Activated B cell treated with CpG ODN at 0.5 μM for 24 hours (primary cell): ENCODE results near the gene CBR4. TPM values are rescaled to one million over a fixed set of nuclear protein-coding genes. Genes with fewer than 3 reads are reported as not detected.

Source experiments
- ATAC-seq: fragments of 200-7000 bp; cut with Tn5 transposase; one replicate; pipeline ENCODE4 v1.10.0; 2021; ENCODE audit warnings: low read depth, mild to moderate bottlenecking, moderate library complexity
- CTCF ChIA-PET: fragments of 350-600 bp; sonication (Branson Sonifier 250); formaldehyde crosslinking; loops from one replicate; lab custom pipeline; 2021; ENCODE audit warnings: antibody characterized with exemption; lab: Charles Lee
- POLR2A ChIA-PET: fragments of 350-600 bp; sonication (Branson Sonifier 250); formaldehyde crosslinking; loops from one replicate; lab custom pipeline; 2021; ENCODE audit warnings: antibody characterized with exemption; lab: Charles Lee
- DNase-seq: peaks from one replicate; pipeline ENCODE4 v3.0.0; 2022
- H3K27ac Mint-ChIP-seq: one replicate; pipeline ENCODE4 v1.8.0; 2020; ENCODE audit warnings: mixed read lengths
- H3K27me3 Mint-ChIP-seq: one replicate; pipeline ENCODE4 v1.8.0; 2021; ENCODE audit warnings: mixed read lengths
- H3K36me3 Mint-ChIP-seq: one replicate; pipeline ENCODE4 v1.8.0; 2021; ENCODE audit warnings: low read depth, mixed read lengths
- H3K4me1 Mint-ChIP-seq: one replicate; pipeline ENCODE4 v1.8.0; 2021; ENCODE audit warnings: mixed read lengths
- H3K4me3 Mint-ChIP-seq: one replicate; pipeline ENCODE4 v1.8.0; 2020; ENCODE audit warnings: mild to moderate bottlenecking, mixed read lengths
- H3K9me3 Mint-ChIP-seq: one replicate; pipeline ENCODE4 v1.8.0; 2020; ENCODE audit warnings: mixed read lengths
- CTCF ChIP-seq: fragments of 200-600 bp; IDR thresholded peaks from one replicate; pipeline ENCODE4 v1.8.0; 2022; ENCODE audit warnings: antibody characterized with exemption, mild to moderate bottlenecking
- intact Hi-C: fragments of 100-400 bp; cut with micrococcal nuclease; formaldehyde crosslinking; loops from one replicate; pipeline ENCODE4 v1.15.1; 2024
- total RNA-seq: library from RNA; stranded (reverse); gene quantifications from 2 replicates; pipeline ENCODE4 v1.2.3, GENCODE V29; 2022

The CBR4 gene
- total RNA-seq, 1 donor from 2014 or later, result 25.7 TPM

GRCh38 chr4:169015186-169015623, 5.2 kb upstream of the CBR4 start:
- no peaks in the 10 kb centered on the region for H3K27me3 Mint-ChIP-seq
- H3K4me3 Mint-ChIP-seq, result no peak overlapping the region
- no peak overlapping the region for H3K27ac Mint-ChIP-seq
- TF ChIP-seq CTCF, result no peak
- H3K9me3 Mint-ChIP-seq, result no peaks in the 10 kb centered on the region
- ChIA-PET CTCF (no interaction called here), POLR2A (no interaction called here)
- intact Hi-C loops, result no loop called here
- ATAC-seq, result no peak
- peaks cover 5% of the 10 kb centered on the region for H3K36me3 Mint-ChIP-seq
- no peak for DNase-seq
- peaks cover 8% of the 10 kb centered on the region for H3K4me1 Mint-ChIP-seq

- H3K27ac Mint-ChIP-seq, result no peak overlapping the region
- peaks cover 7% of the 10 kb centered on the region for H3K36me3 Mint-ChIP-seq
- intact Hi-C loops, result loop anchor here (5.0 kb wide), 2 partner anchors 68 to 743 kb away; partner anchors contain the start of gene HPF1
- no peaks in the 10 kb centered on the region for H3K27me3 Mint-ChIP-seq
- POLR2A ChIA-PET, result no interaction called here
- CTCF ChIA-PET, result no interaction called here
- ATAC-seq (no peak), DNase-seq (no peak)
- H3K4me1 Mint-ChIP-seq, result peaks cover 10% of the 10 kb centered on the region
- H3K9me3 Mint-ChIP-seq, result no peaks in the 10 kb centered on the region
- TF ChIP-seq CTCF, result no peak
- no peak overlapping the region for H3K4me3 Mint-ChIP-seq
These were observed 4.5 kb upstream of the CBR4 start for GRCh38 chr4:169014586-169014985.

GRCh38 chr4:169013396-169013795, 3.3 kb upstream of the CBR4 start:
- Mint-ChIP-seq H3K27ac (no peak overlapping the region), H3K9me3 (no peaks in the 10 kb centered on the region), H3K36me3 (peaks cover 10% of the 10 kb centered on the region), H3K4me3 (no peak overlapping the region), H3K4me1 (peaks cover 21% of the 10 kb centered on the region), H3K27me3 (no peaks in the 10 kb centered on the region)
- no peak for ATAC-seq
- CTCF ChIA-PET, result no interaction called here
- intact Hi-C loops, result loop anchor here (5.0 kb wide), 2 partner anchors 69 to 744 kb away; partner anchors contain the start of gene HPF1
- DNase-seq, result no peak
- TF ChIP-seq CTCF, result no peak
- POLR2A ChIA-PET, result no interaction called here

GRCh38 chr4:169012049-169012448, 2.0 kb upstream of the CBR4 start:
- no peaks in the 10 kb centered on the region for H3K9me3 Mint-ChIP-seq
- intact Hi-C loops, result loop anchor here (5.0 kb wide), 2 partner anchors 70 to 745 kb away; partner anchors contain the start of gene HPF1
- ATAC-seq, result no peak
- no peaks in the 10 kb centered on the region for H3K27me3 Mint-ChIP-seq
- ChIA-PET CTCF (no interaction called here), POLR2A (interaction anchor here (0.6 kb wide), 1 partner anchor 587 kb away, joined by 3 read pairs; no protein-coding TSS in a partner anchor)
- H3K36me3 Mint-ChIP-seq, result peaks cover 10% of the 10 kb centered on the region
- no peak overlapping the region for H3K27ac Mint-ChIP-seq
- DNase-seq, result no peak
- H3K4me1 Mint-ChIP-seq, result peaks cover 28% of the 10 kb centered on the region
- no peak for TF ChIP-seq CTCF
- no peak overlapping the region for H3K4me3 Mint-ChIP-seq

GRCh38 chr4:169009286-169010124, 550 bp downstream of the CBR4 start:
- POLR2A ChIA-PET, result interaction anchor here (0.7 to 1.7 kb wide), 28 partner anchors 10 to 774 kb away, joined by 3 to 28 read pairs (median 5); partner anchors contain the start of genes CLCN3, DDX60L, NEK1 and SH3RF1
- TF ChIP-seq CTCF, result no peak
- Mint-ChIP-seq H3K36me3 (peaks cover 26% of the 10 kb centered on the region), H3K27me3 (no peaks in the 10 kb centered on the region), H3K4me3 (peak overlapping the region; percentile 92), H3K27ac (peak overlapping the region; percentile 93), H3K4me1 (peaks cover 36% of the 10 kb centered on the region), H3K9me3 (no peaks in the 10 kb centered on the region)
- DNase-seq (peak; percentile 57), ATAC-seq (peak; percentile 26)
- intact Hi-C loops, result loop anchor here (1.0 to 5.0 kb wide), 14 partner anchors 73 to 1017 kb away; partner anchors contain the start of genes DDX60, HPF1, MFAP3L and NEK1
- CTCF ChIA-PET, result interaction anchor here (0.6 to 1.5 kb wide), 8 partner anchors 10 to 604 kb away, joined by 3 to 5 read pairs (median 4); no protein-coding TSS in a partner anchor
